ENCODE results near the gene OTOGL.

The OTOGL gene

GRCh38 chr12:80353254-80353653 lies 253.9 kb downstream of the OTOGL start:
- DNase-seq, result peak; percentile 62
- Histone ChIP-seq H3K27me3 (ENCODE audit: control insufficient read depth in 1 of 2, insufficient read depth in 1 of 2, low read length in 2 of 2) (no peaks in the 10 kb centered on the region), H3K4me1 (ENCODE audit: control insufficient read depth, insufficient read depth, low read depth, low read length) (no peaks in the 10 kb centered on the region), H3K4me3 (ENCODE audit: insufficient read depth in 1 of 2, low read depth in 1 of 2, low read length in 2 of 2) (no peak overlapping the region), H2BK120ac (ENCODE audit: low read depth, low read length) (no peak overlapping the region), H3K18ac (ENCODE audit: low read depth in 1 of 2, low read length in 2 of 2) (no peak overlapping the region), H3K4me2 (ENCODE audit: low read length, poor library complexity, severe bottlenecking) (no peak overlapping the region), H3K23ac (ENCODE audit: low read length in 2 of 2) (no peak overlapping the region), H3K9me3 (ENCODE audit: control insufficient read depth, low read length) (no peaks in the 10 kb centered on the region), H3K27ac (ENCODE audit: low read length, poor library complexity, severe bottlenecking) (peak overlapping the region; percentile 49), H2BK12ac (ENCODE audit: low read length in 2 of 2) (no peak overlapping the region), H2BK15ac (ENCODE audit: low read depth, poor library complexity, severe bottlenecking) (no peak overlapping the region), H3K79me1 (replicated peaks; ENCODE audit: low read length, poor library complexity, severe bottlenecking) (no peaks in the 10 kb centered on the region), H3K9ac (ENCODE audit: low read length) (no peak overlapping the region), H3K4ac (ENCODE audit: low read depth in 1 of 2, low read length in 2 of 2) (no peak overlapping the region), H4K8ac (ENCODE audit: low read length) (no peak overlapping the region), H2BK5ac (ENCODE audit: low read depth, low read length, poor library complexity, severe bottlenecking) (no peak overlapping the region), H3K36me3 (ENCODE audit: control insufficient read depth in 1 of 2, insufficient read depth in 2 of 2, low read depth in 1 of 2, low read length in 2 of 2) (no peaks in the 10 kb centered on the region), H2AK5ac (ENCODE audit: low read length, severe bottlenecking) (no peak overlapping the region), H2AFZ (ENCODE audit: low read depth, low read length) (no peak overlapping the region), H3K14ac (ENCODE audit: low read length in 2 of 2) (no peak overlapping the region), H4K91ac (ENCODE audit: low read length) (no peak overlapping the region)
- WGBS, result 85% methylated on average over 1 of the region's 2 CpGs

DNA sequence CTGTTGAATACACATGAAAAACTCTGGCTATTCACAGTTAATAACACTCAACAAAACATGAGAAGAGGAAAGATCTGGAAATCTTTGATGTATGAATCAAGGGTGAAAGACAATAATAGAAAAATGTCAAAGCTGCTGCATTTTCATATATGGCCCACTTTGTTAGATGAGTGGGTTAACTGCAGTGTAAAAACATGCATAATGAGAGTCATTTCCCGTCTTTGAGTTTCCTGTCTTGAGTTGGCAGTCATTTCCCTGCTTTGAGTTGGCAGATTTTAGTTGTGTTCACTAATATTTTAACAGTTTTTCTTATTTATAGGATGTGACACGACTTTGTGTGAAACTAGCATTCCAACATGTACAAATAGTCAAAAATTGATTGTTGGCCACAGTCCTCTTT lies 256.8 kb downstream of the OTOGL start:
- H3K27ac ChIP-seq (ENCODE audit: low read length, poor library complexity, severe bottlenecking), result no peak overlapping the region
- no peaks in the 10 kb centered on the region for H3K9me3 ChIP-seq (ENCODE audit: control insufficient read depth, low read length)
- no peak overlapping the region for H4K8ac ChIP-seq (ENCODE audit: low read length)
- H3K27me3 ChIP-seq (ENCODE audit: control insufficient read depth in 1 of 2, insufficient read depth in 1 of 2, low read length in 2 of 2), result no peaks in the 10 kb centered on the region
- no peak for DNase-seq
- no peak overlapping the region for H3K4me3 ChIP-seq (ENCODE audit: insufficient read depth in 1 of 2, low read depth in 1 of 2, low read length in 2 of 2)
- no peak overlapping the region for H3K4ac ChIP-seq (ENCODE audit: low read depth in 1 of 2, low read length in 2 of 2)
- no peak overlapping the region for H3K18ac ChIP-seq (ENCODE audit: low read depth in 1 of 2, low read length in 2 of 2)
- no peak overlapping the region for H2AFZ ChIP-seq (ENCODE audit: low read depth, low read length)
- H3K4me2 ChIP-seq (ENCODE audit: low read length, poor library complexity, severe bottlenecking), result no peak overlapping the region
- H3K23ac ChIP-seq (ENCODE audit: low read length in 2 of 2), result no peak overlapping the region
- no peak overlapping the region for H2BK120ac ChIP-seq (ENCODE audit: low read depth, low read length)
- WGBS, result 71% methylated on average over 1 of the region's 2 CpGs
- H3K14ac ChIP-seq (ENCODE audit: low read length in 2 of 2), result no peak overlapping the region
- H3K79me1 ChIP-seq (replicated peaks; ENCODE audit: low read length, poor library complexity, severe bottlenecking), result no peaks in the 10 kb centered on the region
- H3K36me3 ChIP-seq (ENCODE audit: control insufficient read depth in 1 of 2, insufficient read depth in 2 of 2, low read depth in 1 of 2, low read length in 2 of 2), result no peaks in the 10 kb centered on the region
- no peak overlapping the region for H2BK12ac ChIP-seq (ENCODE audit: low read length in 2 of 2)
- no peak overlapping the region for H2BK15ac ChIP-seq (ENCODE audit: low read depth, poor library complexity, severe bottlenecking)
- no peak overlapping the region for H3K9ac ChIP-seq (ENCODE audit: low read length)
- no peaks in the 10 kb centered on the region for H3K4me1 ChIP-seq (ENCODE audit: control insufficient read depth, insufficient read depth, low read depth, low read length)
- H2BK5ac ChIP-seq (ENCODE audit: low read depth, low read length, poor library complexity, severe bottlenecking), result no peak overlapping the region
- no peak overlapping the region for H2AK5ac ChIP-seq (ENCODE audit: low read length, severe bottlenecking)
- no peak overlapping the region for H4K91ac ChIP-seq (ENCODE audit: low read length)

DNA sequence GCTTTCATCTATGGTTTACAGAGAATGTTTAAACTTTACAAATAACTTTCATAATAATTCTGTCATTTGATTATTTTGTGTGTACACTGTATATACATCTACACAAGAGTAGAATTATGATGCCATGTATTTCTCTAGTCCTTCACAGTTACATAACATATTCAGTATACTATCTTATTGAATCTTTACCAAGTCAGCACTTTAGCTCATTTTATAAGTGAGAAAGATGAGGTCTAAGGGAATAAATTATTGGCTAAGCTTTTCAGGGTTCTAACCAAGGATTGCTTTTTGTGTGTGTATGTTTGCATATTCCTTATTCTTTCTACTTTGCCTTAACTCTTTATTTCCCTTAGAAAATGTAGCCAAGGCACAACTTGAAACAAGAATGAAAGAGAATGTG lies 260.4 kb downstream of the OTOGL start:
- Histone ChIP-seq H3K23ac (ENCODE audit: low read length in 2 of 2) (no peak overlapping the region), H3K4me1 (ENCODE audit: control insufficient read depth, insufficient read depth, low read depth, low read length) (no peaks in the 10 kb centered on the region), H2BK12ac (ENCODE audit: low read length in 2 of 2) (no peak overlapping the region), H2BK120ac (ENCODE audit: low read depth, low read length) (no peak overlapping the region), H2BK15ac (ENCODE audit: low read depth, poor library complexity, severe bottlenecking) (no peak overlapping the region), H3K27me3 (ENCODE audit: control insufficient read depth in 1 of 2, insufficient read depth in 1 of 2, low read length in 2 of 2) (no peaks in the 10 kb centered on the region), H2AFZ (ENCODE audit: low read depth, low read length) (no peak overlapping the region), H3K27ac (ENCODE audit: low read length, poor library complexity, severe bottlenecking) (no peak overlapping the region), H2BK5ac (ENCODE audit: low read depth, low read length, poor library complexity, severe bottlenecking) (no peak overlapping the region), H3K4ac (ENCODE audit: low read depth in 1 of 2, low read length in 2 of 2) (no peak overlapping the region), H3K9me3 (ENCODE audit: control insufficient read depth, low read length) (no peaks in the 10 kb centered on the region), H3K4me3 (ENCODE audit: insufficient read depth in 1 of 2, low read depth in 1 of 2, low read length in 2 of 2) (no peak overlapping the region), H4K8ac (ENCODE audit: low read length) (no peak overlapping the region), H4K91ac (ENCODE audit: low read length) (no peak overlapping the region), H3K18ac (ENCODE audit: low read depth in 1 of 2, low read length in 2 of 2) (no peak overlapping the region), H3K4me2 (ENCODE audit: low read length, poor library complexity, severe bottlenecking) (no peak overlapping the region), H3K79me1 (replicated peaks; ENCODE audit: low read length, poor library complexity, severe bottlenecking) (no peaks in the 10 kb centered on the region), H2AK5ac (ENCODE audit: low read length, severe bottlenecking) (no peak overlapping the region), H3K14ac (ENCODE audit: low read length in 2 of 2) (no peak overlapping the region), H3K9ac (ENCODE audit: low read length) (no peak overlapping the region), H3K36me3 (ENCODE audit: control insufficient read depth in 1 of 2, insufficient read depth in 2 of 2, low read depth in 1 of 2, low read length in 2 of 2) (no peaks in the 10 kb centered on the region)
- DNase-seq, result no peak

DNA sequence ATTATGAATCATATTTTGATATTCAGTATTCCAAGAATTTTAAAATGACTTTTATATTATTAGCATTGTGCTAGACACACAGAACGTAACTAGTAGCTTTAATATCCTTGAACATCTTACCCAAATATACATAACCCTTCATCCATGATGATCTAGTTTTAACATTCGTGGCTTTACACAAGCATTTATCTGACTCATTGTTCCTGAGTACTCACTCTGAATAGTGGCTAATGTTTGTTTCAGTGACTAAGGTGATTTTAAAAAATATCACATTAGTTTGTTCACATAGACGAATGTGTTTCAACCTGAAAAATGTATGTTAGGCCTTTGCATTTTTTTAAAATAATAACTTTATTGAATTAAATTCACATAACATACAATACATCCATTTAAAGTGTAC lies 264.7 kb downstream of the OTOGL start:
- Histone ChIP-seq H3K79me1 (replicated peaks; ENCODE audit: low read length, poor library complexity, severe bottlenecking) (no peaks in the 10 kb centered on the region), H2BK5ac (ENCODE audit: low read depth, low read length, poor library complexity, severe bottlenecking) (no peak overlapping the region), H3K4me1 (ENCODE audit: control insufficient read depth, insufficient read depth, low read depth, low read length) (no peaks in the 10 kb centered on the region), H3K14ac (ENCODE audit: low read length in 2 of 2) (no peak overlapping the region), H3K27ac (ENCODE audit: low read length, poor library complexity, severe bottlenecking) (no peak overlapping the region), H2BK15ac (ENCODE audit: low read depth, poor library complexity, severe bottlenecking) (no peak overlapping the region), H2AFZ (ENCODE audit: low read depth, low read length) (no peak overlapping the region), H3K4me3 (ENCODE audit: insufficient read depth in 1 of 2, low read depth in 1 of 2, low read length in 2 of 2) (no peak overlapping the region), H4K91ac (ENCODE audit: low read length) (no peak overlapping the region), H3K27me3 (ENCODE audit: control insufficient read depth in 1 of 2, insufficient read depth in 1 of 2, low read length in 2 of 2) (no peaks in the 10 kb centered on the region), H3K4ac (ENCODE audit: low read depth in 1 of 2, low read length in 2 of 2) (no peak overlapping the region), H2AK5ac (ENCODE audit: low read length, severe bottlenecking) (no peak overlapping the region), H3K18ac (ENCODE audit: low read depth in 1 of 2, low read length in 2 of 2) (no peak overlapping the region), H3K23ac (ENCODE audit: low read length in 2 of 2) (no peak overlapping the region), H3K36me3 (ENCODE audit: control insufficient read depth in 1 of 2, insufficient read depth in 2 of 2, low read depth in 1 of 2, low read length in 2 of 2) (no peaks in the 10 kb centered on the region), H2BK120ac (ENCODE audit: low read depth, low read length) (no peak overlapping the region), H4K8ac (ENCODE audit: low read length) (no peak overlapping the region), H3K9me3 (ENCODE audit: control insufficient read depth, low read length) (no peaks in the 10 kb centered on the region), H3K4me2 (ENCODE audit: low read length, poor library complexity, severe bottlenecking) (no peak overlapping the region), H3K9ac (ENCODE audit: low read length) (no peak overlapping the region), H2BK12ac (ENCODE audit: low read length in 2 of 2) (no peak overlapping the region)
- DNase-seq, result peak; percentile 1
- WGBS, result 74% methylated on average over 2 of the region's 3 CpGs
